SH-SY5Y (cell line): ENCODE measurements around the gene STK32C.

ENCODE experiments used
- GATA2 ChIP-seq: IDR thresholded peaks from 2 replicates; pipeline ENCODE4 v1.6.1; 2011; ENCODE audit warnings: mild to moderate bottlenecking, low read depth, low read length
- GATA3 ChIP-seq: IDR thresholded peaks from 2 replicates; pipeline ENCODE4 v1.6.1; 2011; ENCODE audit warnings: low read depth, mild to moderate bottlenecking, low read length, moderate library complexity

Gene STK32C

DNA sequence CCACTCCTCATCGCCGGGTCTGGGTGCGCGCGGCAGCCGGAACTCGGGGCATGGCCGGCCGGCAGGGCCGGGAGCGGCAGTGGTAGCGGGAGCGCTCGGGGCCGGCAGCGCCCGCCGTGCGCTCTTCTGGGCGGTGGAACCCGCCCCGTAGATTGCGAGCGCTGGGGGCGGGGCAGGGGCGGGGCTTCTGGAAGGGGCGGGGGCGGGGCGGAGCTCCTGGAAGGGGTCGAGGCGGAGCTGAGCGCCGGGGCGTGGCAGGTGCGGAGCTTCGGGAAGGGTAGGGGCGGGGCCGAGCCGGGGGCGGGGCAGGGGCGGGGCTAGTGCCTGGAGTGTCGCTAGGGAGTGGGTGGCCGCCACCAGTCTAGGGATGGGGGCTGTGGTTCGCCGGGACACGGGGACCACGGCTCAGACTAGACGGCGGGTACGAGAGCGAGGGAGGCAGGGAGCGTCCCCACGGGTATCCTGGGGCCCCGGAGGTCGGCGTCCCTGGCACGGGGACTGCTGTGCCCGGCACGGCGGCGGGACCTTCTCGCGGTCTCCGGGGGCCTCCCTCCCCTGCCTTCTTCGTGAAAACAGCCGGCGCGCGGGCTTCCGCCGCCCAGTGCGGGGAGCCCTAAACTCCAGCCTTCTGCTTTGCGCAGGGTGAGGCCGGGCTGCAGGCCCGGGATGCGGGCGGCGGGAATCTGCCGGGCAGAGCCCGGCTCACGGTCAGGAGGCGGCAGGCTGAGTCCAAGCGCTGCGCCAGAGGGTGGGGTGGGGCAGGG lies at the start of gene STK32C:
Gene STK32C (minus strand): TSS at position 128 of the 764 bp plus-strand sequence. CDS start 117 bp downstream, at position 11.
- no peak for TF ChIP-seq GATA3

GRCh38 chr10:132356621-132357195 lies 49.0 kb upstream of the STK32C start:
- no peak for TF ChIP-seq GATA2
- no peak for TF ChIP-seq GATA3

DNA sequence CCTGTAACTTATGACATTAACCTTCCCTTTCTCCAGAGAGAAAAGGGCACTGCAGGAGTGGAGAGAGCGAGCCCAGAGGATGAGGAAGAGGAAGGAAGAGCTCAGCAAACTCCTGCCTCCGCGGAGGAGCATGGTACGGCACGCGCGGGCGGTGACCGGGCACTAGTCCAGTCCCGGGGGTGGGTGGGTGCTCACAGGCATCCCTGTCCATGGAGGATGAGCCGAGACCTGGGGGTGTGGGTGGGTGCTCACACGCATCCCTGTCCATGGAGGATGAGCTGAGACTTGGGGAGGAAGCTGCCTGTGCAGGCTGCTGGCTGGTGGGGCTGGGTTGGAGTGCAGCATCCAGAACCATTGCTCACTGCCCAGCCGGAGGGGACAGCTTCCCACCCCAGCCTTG lies 48.0 kb upstream of the STK32C start:
- TF ChIP-seq GATA3 (no peak), GATA2 (no peak)

GRCh38 chr10:132355297-132355696 lies 47.5 kb upstream of the STK32C start:
- TF ChIP-seq GATA3 (no peak), GATA2 (no peak)

DNA sequence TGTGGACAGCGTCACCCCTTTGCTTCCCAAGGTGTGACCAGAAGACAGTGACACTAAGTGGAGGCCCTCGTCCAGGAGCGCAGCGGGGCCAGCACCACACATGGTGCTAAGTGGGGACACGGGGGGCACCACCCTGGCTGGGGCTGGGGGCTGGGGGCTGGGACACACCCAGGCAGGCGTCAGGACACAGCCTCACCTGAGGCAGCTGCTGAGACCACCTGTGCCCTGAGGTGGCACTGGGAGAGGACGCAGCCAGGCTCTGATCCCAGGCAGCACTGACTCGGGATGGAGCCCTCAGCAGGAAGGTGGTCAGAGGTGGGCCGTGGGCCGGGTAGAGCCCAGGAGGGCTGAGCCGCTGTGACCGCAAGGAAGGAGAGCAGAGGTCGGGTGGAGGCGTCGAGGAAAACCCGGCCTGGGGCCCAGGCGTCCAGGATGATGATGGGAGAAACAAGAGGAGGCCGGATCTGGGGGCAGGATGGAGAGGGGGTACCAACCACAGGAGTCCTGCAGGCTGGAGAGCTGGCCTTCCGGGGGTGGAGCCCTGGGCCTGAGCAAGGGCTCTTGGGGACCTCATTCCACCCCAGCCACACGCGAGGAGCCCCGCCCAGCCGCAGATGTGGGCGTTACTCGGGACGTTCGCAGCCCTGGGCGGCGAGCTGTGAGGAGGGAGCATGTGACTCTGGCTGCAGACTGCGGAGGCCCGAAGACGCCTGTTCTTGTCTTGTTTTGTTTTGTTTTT lies 46.8 kb upstream of the STK32C start:
- TF ChIP-seq GATA3 (no peak), GATA2 (no peak)

GRCh38 chr10:132353456-132354355 lies 46.0 kb upstream of the STK32C start:
- TF ChIP-seq GATA3 (no peak), GATA2 (no peak)

DNA sequence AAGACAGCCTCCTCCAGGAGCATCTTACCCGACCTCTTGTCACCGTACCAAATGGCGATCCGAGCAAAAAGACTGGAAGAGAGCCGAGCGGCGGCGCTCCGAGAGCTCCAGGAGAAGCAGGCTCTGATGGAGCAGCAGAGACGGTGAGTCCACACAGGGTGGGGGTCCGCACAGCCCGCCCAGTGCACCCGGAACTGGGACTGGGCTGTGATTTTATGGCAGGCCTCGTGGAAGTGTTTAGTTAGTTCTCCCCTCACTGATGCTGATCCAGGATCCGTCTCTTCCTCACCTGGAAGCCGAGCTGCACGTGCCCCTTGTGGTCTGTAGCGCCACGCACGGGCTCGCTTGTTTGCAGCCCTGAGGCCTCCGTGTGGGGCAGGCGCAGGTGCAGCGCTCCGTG lies 43.9 kb upstream of the STK32C start:
- TF ChIP-seq GATA3: no peak
- TF ChIP-seq GATA2: no peak

GRCh38 chr10:132350946-132351345 lies 43.2 kb upstream of the STK32C start:
- TF ChIP-seq GATA3 (no peak), GATA2 (no peak)

- TF ChIP-seq GATA2 (no peak), GATA3 (no peak)
Observed at GRCh38 chr10:132350391-132350790, 42.6 kb upstream of the STK32C start.

- no peak for TF ChIP-seq GATA3
- TF ChIP-seq GATA2: no peak
Observed at GRCh38 chr10:132349766-132350165, 42.0 kb upstream of the STK32C start.

DNA sequence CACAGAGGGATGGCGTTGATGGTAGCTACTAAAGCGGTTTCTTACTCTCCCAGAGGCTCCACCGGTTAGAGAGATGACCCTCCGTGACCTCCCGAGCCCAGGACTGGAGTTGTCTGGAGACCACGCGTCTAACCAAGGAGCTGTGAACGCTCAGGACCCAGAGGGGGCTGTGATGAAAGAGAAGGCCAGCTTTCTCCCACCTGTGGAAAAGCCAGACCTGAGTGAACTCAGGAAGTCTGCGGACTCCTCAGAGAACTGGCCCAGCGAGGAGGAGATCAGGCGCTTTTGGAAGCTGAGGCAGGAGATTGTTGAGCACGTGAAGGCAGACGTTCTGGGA lies 40.1 kb upstream of the STK32C start:
- no peak for TF ChIP-seq GATA2
- TF ChIP-seq GATA3: no peak

- TF ChIP-seq GATA2: no peak
- no peak for TF ChIP-seq GATA3
Observed at GRCh38 chr10:132347211-132347930, 39.6 kb upstream of the STK32C start.

- no peak for TF ChIP-seq GATA2
Observed at GRCh38 chr10:132346806-132347205, 39.1 kb upstream of the STK32C start.
